ENCODE results near the gene THY1. TPM values are rescaled to one million over a fixed set of nuclear protein-coding genes. Genes with fewer than 3 reads are reported as not detected.
"Not testable (repeated sequence)": the region's sequence is repeated elsewhere in the genome, so short reads cannot be mapped to it uniquely, and the experiment has no call there.

Gene THY1
- total and polyA plus RNA-seq, 9 of the 15 experiments (the other 6 are each of a cell fraction or from before 2014, with no cell fraction given) = 0.07 to 0.40 (median 0.16) TPM; not detected in 5

DNA sequence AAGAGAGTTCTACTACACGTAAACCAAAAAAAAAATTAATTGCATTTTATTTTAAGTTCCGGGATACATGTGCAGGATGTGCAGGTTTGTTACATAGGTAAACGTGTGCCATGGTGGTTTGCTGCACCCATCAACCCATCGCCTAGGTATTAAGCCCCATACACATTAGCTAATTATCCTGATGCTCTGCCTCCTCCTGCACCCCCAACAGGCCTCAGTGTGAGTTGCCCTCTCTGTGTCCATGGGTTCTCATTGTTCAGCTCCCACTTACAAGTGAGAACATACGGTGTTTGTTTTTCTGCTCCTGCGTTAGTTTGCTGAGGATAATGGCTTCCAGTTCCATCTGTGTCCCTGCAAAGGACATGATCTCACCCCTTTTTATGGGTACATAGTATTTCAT lies 32.7 kb upstream of the THY1 start:
- not testable (repeated sequence) for FAIRE-seq

DNA sequence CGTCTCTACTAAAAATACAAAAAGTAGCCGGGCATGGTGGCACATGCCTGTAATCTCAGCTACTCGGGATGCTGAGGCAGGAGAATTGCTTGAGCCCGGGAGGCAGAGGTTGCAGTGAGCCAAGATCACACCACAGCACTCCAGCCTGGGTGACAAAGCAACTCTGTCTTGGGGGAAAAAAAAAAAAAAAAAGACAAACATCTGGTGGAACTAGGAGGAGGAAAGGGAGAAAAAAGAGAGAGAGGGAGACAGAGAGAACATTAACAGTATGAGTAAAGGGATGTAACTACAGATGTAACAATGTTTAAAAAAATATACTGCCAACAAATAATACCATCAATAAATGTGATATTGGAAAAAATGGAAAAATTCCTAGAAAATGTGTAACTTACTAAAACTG lies 32.3 kb upstream of the THY1 start:
- H4K20me1 ChIP-seq (replicated peaks; ENCODE audit: control insufficient read depth, insufficient read depth, low read length); CTCF ChIA-PET (ENCODE audit: low intra/inter-chr PET ratio); H3K36me3 ChIP-seq (ENCODE audit: control insufficient read depth, insufficient read depth, low read length); H2AFZ ChIP-seq (ENCODE audit: low read depth, low read length); BruUV-seq (replicated peaks); H3K9me3 ChIP-seq (replicated peaks; ENCODE audit: control insufficient read depth, insufficient read depth, low read depth, low read length); H3K27me3 ChIP-seq (ENCODE audit: control insufficient read depth in 2 of 2, insufficient read depth in 2 of 2, low read length in 2 of 2); H3K27ac ChIP-seq (ENCODE audit: extremely low read depth, low read depth, low read length); H3K4me2 ChIP-seq (ENCODE audit: insufficient read depth, low read length); H3K9me1 ChIP-seq (ENCODE audit: control insufficient read depth, insufficient read depth, low read length); ATAC-seq; FAIRE-seq; in situ Hi-C loops (cut with MboI); H3K4me1 ChIP-seq (replicated peaks in 1 of 2; ENCODE audit: control insufficient read depth in 2 of 2, insufficient read depth in 2 of 2, low read length in 2 of 2); intact Hi-C loops (cut with micrococcal nuclease); H3K79me2 ChIP-seq (ENCODE audit: control insufficient read depth, insufficient read depth, low read length); POLR2A ChIA-PET; H3K9ac ChIP-seq (ENCODE audit: insufficient read depth in 1 of 2, low read depth in 2 of 2, low read length in 2 of 2); DNase-seq (ENCODE audit: extremely low read depth in 1 of 4, low spot score in 3 of 4); H3K4me3 ChIP-seq: not testable (repeated sequence)
- peak; percentile 42; the same call in 1 of the 2 replicates for TF ChIP-seq ZNF316 (IDR thresholded peaks at IDR 0.05)
- peak; percentile 20; the same call in 1 of the 2 replicates for TF ChIP-seq C11orf30 (IDR thresholded peaks at IDR 0.05; ENCODE audit: low read depth)
- TF ChIP-seq, protein P1, sequence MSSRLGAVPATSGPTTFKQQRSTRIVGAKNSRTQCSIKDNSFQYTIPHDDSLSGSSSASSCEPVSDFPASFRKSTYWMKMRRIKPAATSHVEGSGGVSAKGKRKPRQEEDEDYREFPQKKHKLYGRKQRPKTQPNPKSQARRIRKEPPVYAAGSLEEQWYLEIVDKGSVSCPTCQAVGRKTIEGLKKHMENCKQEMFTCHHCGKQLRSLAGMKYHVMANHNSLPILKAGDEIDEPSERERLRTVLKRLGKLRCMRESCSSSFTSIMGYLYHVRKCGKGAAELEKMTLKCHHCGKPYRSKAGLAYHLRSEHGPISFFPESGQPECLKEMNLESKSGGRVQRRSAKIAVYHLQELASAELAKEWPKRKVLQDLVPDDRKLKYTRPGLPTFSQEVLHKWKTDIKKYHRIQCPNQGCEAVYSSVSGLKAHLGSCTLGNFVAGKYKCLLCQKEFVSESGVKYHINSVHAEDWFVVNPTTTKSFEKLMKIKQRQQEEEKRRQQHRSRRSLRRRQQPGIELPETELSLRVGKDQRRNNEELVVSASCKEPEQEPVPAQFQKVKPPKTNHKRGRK (tag; IDR thresholded peaks at IDR 0.05) = peak; percentile 50; the same call in 1 of the 2 replicates
- TF ChIP-seq MAFG (tag; conservative IDR thresholded peaks at IDR 0.05) = peak; percentile 49; the same call in 1 of the 2 replicates
- 10% methylated on average over 4 of the region's 4 CpGs for WGBS (ENCODE audit: insufficient coverage, low coverage, missing lambda C conversion rate)

More for the DNA sequence above, 32.7 kb upstream of the THY1 start:
- intact Hi-C loops (cut with micrococcal nuclease); ATAC-seq; H4K20me1 ChIP-seq (replicated peaks; ENCODE audit: control insufficient read depth, insufficient read depth, low read length); in situ Hi-C loops (cut with MboI); DNase-seq (ENCODE audit: extremely low read depth in 1 of 4, low spot score in 3 of 4); H3K36me3 ChIP-seq (ENCODE audit: control insufficient read depth, insufficient read depth, low read length); H3K4me3 ChIP-seq; H3K79me2 ChIP-seq (ENCODE audit: control insufficient read depth, insufficient read depth, low read length); H3K4me2 ChIP-seq (ENCODE audit: insufficient read depth, low read length); H3K27me3 ChIP-seq (ENCODE audit: control insufficient read depth in 2 of 2, insufficient read depth in 2 of 2, low read length in 2 of 2); H3K9ac ChIP-seq (ENCODE audit: insufficient read depth in 1 of 2, low read depth in 2 of 2, low read length in 2 of 2); POLR2A ChIA-PET; H2AFZ ChIP-seq (ENCODE audit: low read depth, low read length); CTCF ChIA-PET (ENCODE audit: low intra/inter-chr PET ratio); H3K27ac ChIP-seq (ENCODE audit: extremely low read depth, low read depth, low read length); H3K9me3 ChIP-seq (replicated peaks; ENCODE audit: control insufficient read depth, insufficient read depth, low read depth, low read length); H3K4me1 ChIP-seq (replicated peaks in 1 of 2; ENCODE audit: control insufficient read depth in 2 of 2, insufficient read depth in 2 of 2, low read length in 2 of 2); BruUV-seq (replicated peaks); H3K9me1 ChIP-seq (ENCODE audit: control insufficient read depth, insufficient read depth, low read length): not testable (repeated sequence)
- WGBS (ENCODE audit: insufficient coverage, low coverage, missing lambda C conversion rate) = 48% methylated on average over 6 of the region's 6 CpGs
